Endothelial cell of umbilical vein (primary cell): ENCODE results near the gene PAX8.

Experiments used
- EZH2 ChIP-seq: IDR thresholded peaks from 2 replicates; pipeline ENCODE4 v1.6.1; 2012; ENCODE audit warnings: borderline replicate concordance, low read depth, mild to moderate bottlenecking, moderate library complexity, low read length, inconsistent platforms; ENCODE audit not compliant: severe bottlenecking
- POLR2A ChIP-seq: IDR thresholded peaks from 2 replicates; pipeline ENCODE4 v1.6.1; 2012; ENCODE audit warnings: low read depth, mild to moderate bottlenecking, control low read depth, low read length
- TF ChIP-seq, protein P1 (sequence below), 2 donors: IDR thresholded peaks; 1 replicate in 1 of 2; 2 replicates in 1 of 2; pipeline ENCODE4 v1.5.1; 2011; ENCODE audit warnings: low read length in 2 of 2, mild to moderate bottlenecking in 2 of 2, moderate library complexity in 2 of 2, control low read depth in 1 of 2, inconsistent platforms in 1 of 2, low read depth in 1 of 2; ENCODE audit not compliant: insufficient read depth in 1 of 2; ENCODE audit errors: extremely low read depth in 1 of 2

DNA sequence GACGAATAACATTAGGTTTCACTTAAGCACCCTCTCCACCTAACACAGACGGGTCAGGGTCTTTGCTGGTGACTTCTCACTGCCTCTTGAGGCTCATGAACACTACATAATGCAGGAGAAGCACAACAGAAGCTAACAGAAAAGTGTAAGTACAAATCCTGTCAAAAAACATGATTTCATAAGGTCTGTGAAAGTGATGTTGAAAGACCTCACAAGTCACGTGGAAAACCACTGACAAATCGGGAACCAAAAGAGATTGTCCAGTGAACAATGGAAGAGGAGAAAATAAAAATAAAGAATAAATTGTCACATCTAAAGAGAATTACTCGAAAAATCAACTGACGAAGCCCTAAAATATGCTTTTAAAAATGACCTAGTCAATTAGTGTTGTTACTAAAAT, 91.0 kb downstream of the PAX8 start:
- TF ChIP-seq POLR2A, result no peak
- TF ChIP-seq, protein P1, sequence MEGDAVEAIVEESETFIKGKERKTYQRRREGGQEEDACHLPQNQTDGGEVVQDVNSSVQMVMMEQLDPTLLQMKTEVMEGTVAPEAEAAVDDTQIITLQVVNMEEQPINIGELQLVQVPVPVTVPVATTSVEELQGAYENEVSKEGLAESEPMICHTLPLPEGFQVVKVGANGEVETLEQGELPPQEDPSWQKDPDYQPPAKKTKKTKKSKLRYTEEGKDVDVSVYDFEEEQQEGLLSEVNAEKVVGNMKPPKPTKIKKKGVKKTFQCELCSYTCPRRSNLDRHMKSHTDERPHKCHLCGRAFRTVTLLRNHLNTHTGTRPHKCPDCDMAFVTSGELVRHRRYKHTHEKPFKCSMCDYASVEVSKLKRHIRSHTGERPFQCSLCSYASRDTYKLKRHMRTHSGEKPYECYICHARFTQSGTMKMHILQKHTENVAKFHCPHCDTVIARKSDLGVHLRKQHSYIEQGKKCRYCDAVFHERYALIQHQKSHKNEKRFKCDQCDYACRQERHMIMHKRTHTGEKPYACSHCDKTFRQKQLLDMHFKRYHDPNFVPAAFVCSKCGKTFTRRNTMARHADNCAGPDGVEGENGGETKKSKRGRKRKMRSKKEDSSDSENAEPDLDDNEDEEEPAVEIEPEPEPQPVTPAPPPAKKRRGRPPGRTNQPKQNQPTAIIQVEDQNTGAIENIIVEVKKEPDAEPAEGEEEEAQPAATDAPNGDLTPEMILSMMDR (IDR thresholded peaks at IDR 0.05; ENCODE audit: extremely low read depth in 1 of 2, insufficient read depth in 1 of 2, low read depth in 1 of 2, low read length in 2 of 2), result no peak
- no peak for TF ChIP-seq EZH2
